ENCODE data around the gene RYR3. TPM values are rescaled to one million over a fixed set of nuclear protein-coding genes. Genes with fewer than 3 reads are reported as not detected.

The RYR3 gene
- total RNA-seq, 2 experiments from 2014 or later, result 0.06 to 0.32 TPM

- BruUV-seq (replicated peaks), result no TSS peak
- ChIA-PET POLR2A (no interaction called here), CTCF (ENCODE audit: unreplicated experiment) (interaction anchor here (0.9 kb wide), 1 partner anchor 200 kb away, joined by 3 read pairs; no protein-coding TSS in a partner anchor)
- no peak overlapping the region for H3K4me2 ChIP-seq (ENCODE audit: low read length)
- H3K9me2 ChIP-seq (ENCODE audit: insufficient read depth, low read length), result no peaks in the 10 kb centered on the region
- no peaks in the 10 kb centered on the region for H3K4me1 ChIP-seq (ENCODE audit: insufficient read depth, low read length, poor library complexity, severe bottlenecking)
- no peaks in the 10 kb centered on the region for H4K20me1 ChIP-seq (ENCODE audit: insufficient read depth, low read length)
- H3K79me2 ChIP-seq (ENCODE audit: insufficient read depth, low read depth, low read length), result no peaks in the 10 kb centered on the region
- no peaks in the 10 kb centered on the region for H3K36me3 ChIP-seq (ENCODE audit: insufficient read depth, low read length)
- no peak overlapping the region for H2AFZ ChIP-seq (ENCODE audit: low read length)
- no peak overlapping the region for H3K27ac ChIP-seq (ENCODE audit: low read depth, low read length, poor library complexity, severe bottlenecking)
- H3K9me3 ChIP-seq (ENCODE audit: low read length), result no peaks in the 10 kb centered on the region
- intact Hi-C loops (cut with micrococcal nuclease; ENCODE audit: unreplicated experiment), result no loop called here
- TF ChIP-seq CTCF (conservative IDR thresholded peaks at IDR 0.05; ENCODE audit: low read length), result no peak
- no peak for TF ChIP-seq EZH2phosphoT487 (IDR thresholded peaks at IDR 0.05; ENCODE audit: borderline replicate concordance, low read depth, low read length)
- DNase-seq (ENCODE audit: low spot score), result no peak
- no peak overlapping the region for H3K4me3 ChIP-seq (ENCODE audit: low read depth, low read length, poor library complexity, severe bottlenecking)
Measured at GRCh38 chr15:33500432-33501195, 189.8 kb downstream of the RYR3 start.

GRCh38 chr15:33503681-33504080 is 192.9 kb downstream of the RYR3 start:
- Histone ChIP-seq H3K27ac (ENCODE audit: low read depth, low read length, poor library complexity, severe bottlenecking) (no peak overlapping the region), H3K4me1 (ENCODE audit: insufficient read depth, low read length, poor library complexity, severe bottlenecking) (no peaks in the 10 kb centered on the region), H3K9me3 (ENCODE audit: low read length) (no peaks in the 10 kb centered on the region), H3K4me2 (ENCODE audit: low read length) (no peak overlapping the region), H2AFZ (ENCODE audit: low read length) (no peak overlapping the region), H3K36me3 (ENCODE audit: insufficient read depth, low read length) (no peaks in the 10 kb centered on the region), H4K20me1 (ENCODE audit: insufficient read depth, low read length) (no peaks in the 10 kb centered on the region), H3K79me2 (ENCODE audit: insufficient read depth, low read depth, low read length) (no peaks in the 10 kb centered on the region), H3K9me2 (ENCODE audit: insufficient read depth, low read length) (no peaks in the 10 kb centered on the region), H3K4me3 (ENCODE audit: low read depth, low read length, poor library complexity, severe bottlenecking) (no peak overlapping the region)
- no peak for DNase-seq (ENCODE audit: low spot score)
- intact Hi-C loops (cut with micrococcal nuclease; ENCODE audit: unreplicated experiment), result no loop called here
- no peak for TF ChIP-seq EZH2phosphoT487 (IDR thresholded peaks at IDR 0.05; ENCODE audit: borderline replicate concordance, low read depth, low read length)
- TF ChIP-seq CTCF (conservative IDR thresholded peaks at IDR 0.05; ENCODE audit: low read length), result no peak
- BruUV-seq (replicated peaks), result no TSS peak
- ChIA-PET POLR2A (no interaction called here), CTCF (ENCODE audit: unreplicated experiment) (no interaction called here)

GRCh38 chr15:33506781-33507296 is 196.1 kb downstream of the RYR3 start:
- no peaks in the 10 kb centered on the region for H3K36me3 ChIP-seq (ENCODE audit: insufficient read depth, low read length)
- no peaks in the 10 kb centered on the region for H4K20me1 ChIP-seq (ENCODE audit: insufficient read depth, low read length)
- no peak for TF ChIP-seq EZH2phosphoT487 (IDR thresholded peaks at IDR 0.05; ENCODE audit: borderline replicate concordance, low read depth, low read length)
- no TSS peak for BruUV-seq (replicated peaks)
- no peaks in the 10 kb centered on the region for H3K9me3 ChIP-seq (ENCODE audit: low read length)
- H3K4me2 ChIP-seq (ENCODE audit: low read length), result no peak overlapping the region
- H3K27ac ChIP-seq (ENCODE audit: low read depth, low read length, poor library complexity, severe bottlenecking), result no peak overlapping the region
- no peak for DNase-seq (ENCODE audit: low spot score)
- CTCF ChIA-PET (ENCODE audit: unreplicated experiment), result no interaction called here
- intact Hi-C loops (cut with micrococcal nuclease; ENCODE audit: unreplicated experiment), result no loop called here
- H2AFZ ChIP-seq (ENCODE audit: low read length), result no peak overlapping the region
- no peaks in the 10 kb centered on the region for H3K4me1 ChIP-seq (ENCODE audit: insufficient read depth, low read length, poor library complexity, severe bottlenecking)
- no peak overlapping the region for H3K4me3 ChIP-seq (ENCODE audit: low read depth, low read length, poor library complexity, severe bottlenecking)
- POLR2A ChIA-PET, result interaction anchor here (1.1 kb wide), 1 partner anchor 22 kb away, joined by 3 read pairs; no protein-coding TSS in a partner anchor
- no peaks in the 10 kb centered on the region for H3K9me2 ChIP-seq (ENCODE audit: insufficient read depth, low read length)
- no peaks in the 10 kb centered on the region for H3K79me2 ChIP-seq (ENCODE audit: insufficient read depth, low read depth, low read length)

All from OCI-LY7 (cell line).